NCI-H2081 (cell line): ENCODE data around the gene ABHD1.
A peak's percentile ranks its signal among the peaks of the same experiment; 100 is the strongest.

ENCODE experiments used
- DNase-seq, 2 experiments: peaks; one replicate each; lab custom pipeline; 2025; lab: John Stamatoyannopoulos, UW

Gene ABHD1

DNA sequence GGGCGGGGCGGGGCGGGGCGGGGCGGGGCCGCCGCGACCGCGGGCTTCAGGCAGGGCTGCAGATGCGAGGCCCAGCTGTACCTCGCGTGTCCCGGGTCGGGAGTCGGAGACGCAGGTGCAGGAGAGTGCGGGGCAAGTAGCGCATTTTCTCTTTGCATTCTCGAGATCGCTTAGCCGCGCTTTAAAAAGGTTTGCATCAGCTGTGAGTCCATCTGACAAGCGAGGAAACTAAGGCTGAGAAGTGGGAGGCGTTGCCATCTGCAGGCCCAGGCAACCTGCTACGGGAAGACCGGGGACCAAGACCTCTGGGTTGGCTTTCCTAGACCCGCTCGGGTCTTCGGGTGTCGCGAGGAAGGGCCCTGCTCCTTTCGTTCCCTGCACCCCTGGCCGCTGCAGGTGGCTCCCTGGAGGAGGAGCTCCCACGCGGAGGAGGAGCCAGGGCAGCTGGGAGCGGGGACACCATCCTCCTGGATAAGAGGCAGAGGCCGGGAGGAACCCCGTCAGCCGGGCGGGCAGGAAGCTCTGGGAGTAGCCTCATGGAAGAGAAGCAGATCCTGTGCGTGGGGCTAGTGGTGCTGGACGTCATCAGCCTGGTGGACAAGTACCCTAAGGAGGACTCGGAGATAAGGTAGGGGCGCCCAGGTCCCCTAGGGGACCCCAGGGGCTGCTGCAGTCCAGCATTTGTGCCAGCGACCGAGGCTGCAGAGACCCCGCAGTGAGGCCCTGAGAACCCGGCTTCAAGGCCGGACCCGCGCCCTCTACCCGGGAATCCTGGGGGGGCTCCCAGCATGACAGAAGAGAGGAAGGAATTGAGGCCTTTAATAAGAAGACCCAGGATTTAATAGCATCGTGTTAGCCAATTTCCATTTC, 36.7 kb upstream of the ABHD1 start, which contains the start of gene KHK:
Gene KHK, plus strand, starts transcription at position 49 of the 870 bp plus-strand sequence. Its CDS starts 488 bp downstream, at position 537.
- peak; percentile 81 to 82 for DNase-seq

DNA sequence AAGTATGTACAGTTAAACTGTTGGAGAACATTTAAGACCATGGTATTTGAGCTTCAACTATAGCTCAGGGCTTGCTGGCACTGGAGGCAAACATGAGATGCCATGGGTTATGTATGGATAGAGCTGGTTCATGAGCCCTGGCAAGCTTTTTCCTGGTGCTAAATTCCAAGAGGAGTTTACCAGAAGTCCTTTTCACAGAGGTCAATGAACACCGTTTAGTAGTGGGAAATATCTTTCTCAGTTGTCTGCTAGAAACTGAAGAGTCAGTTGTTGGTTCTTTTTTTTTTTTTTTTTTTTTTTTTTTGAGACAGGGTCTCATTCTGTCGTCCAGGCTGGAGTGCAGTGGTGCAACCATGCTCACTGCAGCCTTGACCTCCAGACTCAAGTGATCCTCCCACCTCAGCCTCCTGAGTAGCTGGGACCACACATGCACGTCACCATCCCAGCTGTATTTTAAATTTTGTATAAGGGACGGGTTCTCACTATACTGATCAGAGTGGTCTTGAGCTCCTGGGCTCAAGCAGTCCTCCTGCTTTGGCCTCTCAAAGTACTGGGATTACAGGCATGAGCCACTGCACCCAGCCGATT, 35.7 kb upstream of the ABHD1 start:
- no peak for DNase-seq

DNA sequence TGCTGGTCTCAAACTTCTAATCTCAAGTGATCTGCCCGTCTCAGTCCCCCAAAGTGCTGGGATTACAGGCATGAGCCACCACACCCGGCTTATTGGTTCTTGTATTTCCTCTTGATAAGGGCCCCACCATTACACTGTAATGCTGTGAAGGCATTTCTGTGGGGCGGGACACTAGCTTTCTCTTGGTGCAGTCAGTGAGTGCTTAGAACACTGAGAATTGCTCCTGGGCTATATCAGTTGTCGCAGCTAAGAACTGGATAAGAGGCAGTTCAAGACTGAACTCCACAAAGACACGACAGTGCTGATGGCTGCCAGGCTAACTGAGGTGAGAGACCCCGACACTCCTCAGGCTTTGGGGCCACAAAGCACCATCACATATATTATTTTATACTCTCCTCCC, 35.0 kb upstream of the ABHD1 start:
- DNase-seq = no peak

DNA sequence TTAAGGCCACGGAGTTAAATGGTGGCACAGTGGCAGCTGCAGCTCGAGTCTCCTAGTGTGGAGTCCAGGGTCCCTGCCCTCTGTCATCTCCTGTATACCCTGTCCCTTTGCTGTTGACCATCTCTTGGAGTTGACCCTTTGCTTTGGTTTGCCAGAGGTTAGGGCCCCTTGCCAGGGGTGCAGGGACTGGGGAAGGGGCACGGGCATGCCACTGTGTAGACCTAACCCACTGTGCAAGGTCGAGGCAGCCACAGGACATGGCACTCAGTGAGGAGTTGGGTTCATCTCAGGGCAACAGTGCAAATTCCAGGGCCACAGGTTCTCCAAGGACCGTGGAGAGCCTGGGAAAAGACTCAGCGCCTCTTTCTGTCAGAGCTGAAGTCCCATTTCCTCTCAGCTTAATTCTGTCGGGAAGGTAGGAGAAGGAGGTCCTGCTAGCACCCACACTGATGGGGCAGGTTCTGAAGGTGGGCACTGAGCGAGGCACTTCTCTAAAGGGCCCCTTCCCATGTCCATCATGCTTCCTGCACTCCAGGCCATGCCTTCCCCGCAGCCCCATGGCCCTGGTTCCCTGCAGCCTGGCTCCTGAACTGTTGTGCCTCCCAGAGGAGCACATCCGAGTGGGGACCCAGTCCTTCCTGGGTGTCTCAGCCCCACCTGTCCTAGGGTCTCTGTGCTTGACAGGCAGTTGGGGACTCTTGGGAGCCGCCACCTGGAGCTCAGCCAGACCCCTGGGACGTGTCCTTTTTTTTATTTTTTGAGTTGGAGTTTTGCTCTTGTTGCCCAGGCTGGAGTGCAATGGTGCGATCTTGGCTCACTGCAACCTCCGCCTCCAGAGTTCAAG, 34.3 kb upstream of the ABHD1 start:
- DNase-seq = no peak

GRCh38 chr2:27091746-27092695, 31.6 kb upstream of the ABHD1 start:
- no peak for DNase-seq

DNA sequence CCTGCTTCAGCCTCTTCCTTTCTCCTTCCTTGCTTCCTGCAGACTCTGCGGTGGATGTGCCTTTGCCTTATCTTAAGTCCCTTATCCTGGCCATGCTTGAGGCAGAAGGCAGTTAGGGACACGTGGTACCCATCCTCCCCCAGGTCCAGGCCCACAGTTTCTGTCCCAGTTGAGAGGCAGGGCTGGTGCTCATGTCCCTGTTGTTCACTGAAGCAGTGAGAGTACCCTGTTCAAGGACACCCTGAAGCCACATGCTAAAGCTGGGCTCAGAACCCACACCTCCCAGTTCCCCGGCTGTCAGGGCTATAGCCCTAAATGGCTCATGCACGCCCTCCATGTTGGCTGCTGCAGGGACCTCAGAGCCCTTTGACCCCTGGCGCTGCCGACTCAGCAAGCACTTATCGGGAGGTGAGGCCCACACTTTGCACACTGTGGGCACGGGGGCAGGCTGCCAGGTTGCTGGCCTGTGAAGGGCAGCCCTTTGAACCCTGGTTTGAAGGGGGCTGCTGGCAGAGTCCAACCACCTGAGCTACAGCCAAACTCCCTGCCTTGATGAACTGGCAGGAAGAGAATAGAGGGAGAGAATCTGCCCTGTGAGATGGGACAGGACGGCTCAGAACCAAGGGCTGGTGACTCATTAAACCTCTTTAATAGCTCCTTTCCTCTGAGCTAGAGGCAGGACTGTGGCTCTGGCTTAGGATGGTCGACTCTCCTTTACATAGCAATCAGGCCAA, 30.8 kb upstream of the ABHD1 start:
- no peak for DNase-seq

DNA sequence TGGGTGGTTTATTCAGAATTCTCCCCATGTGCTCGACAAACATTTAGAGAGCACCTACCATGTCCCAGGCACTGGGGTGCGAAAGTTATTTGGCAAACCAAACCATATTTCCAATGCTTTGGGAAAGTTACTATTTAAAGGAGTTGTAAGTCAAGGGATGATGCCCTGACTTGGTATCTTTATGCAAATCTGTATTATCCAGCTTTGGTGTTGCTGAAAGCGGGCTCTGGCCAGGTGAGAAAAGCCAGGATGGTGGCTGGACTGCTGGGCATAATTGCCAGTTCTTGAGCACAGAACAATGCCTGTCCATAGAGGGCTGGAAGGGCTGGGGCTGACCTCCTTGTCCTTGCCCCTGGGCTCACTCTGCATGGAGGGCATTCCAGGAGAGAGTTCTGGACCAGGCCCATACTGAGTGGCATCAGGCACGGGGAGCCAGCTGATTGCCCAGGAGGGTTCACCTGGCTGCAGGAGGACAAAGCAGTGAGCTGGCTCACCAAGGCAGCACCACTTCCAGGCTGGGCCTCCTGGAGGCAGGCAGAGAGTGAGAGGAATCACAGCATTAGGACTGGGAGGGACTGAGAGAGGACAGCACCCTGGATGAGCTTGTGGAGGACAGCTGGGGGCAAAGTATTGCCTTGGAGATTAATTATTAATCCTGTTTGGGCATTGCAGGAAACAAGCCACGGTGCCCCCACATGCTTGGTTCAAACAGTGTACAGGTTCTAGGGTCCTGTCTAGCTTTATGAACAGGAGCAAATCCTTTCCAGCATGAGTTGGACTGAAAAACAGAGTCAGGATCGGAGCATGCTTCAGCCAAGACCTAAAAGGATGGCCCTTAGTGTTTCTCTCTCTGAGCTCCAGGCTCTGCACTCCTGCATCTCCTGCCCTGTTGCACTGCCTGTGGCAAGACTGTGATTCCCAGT, 29.9 kb upstream of the ABHD1 start:
- DNase-seq = no peak

- DNase-seq = no peak
Observed at GRCh38 chr2:27094353-27094984, 29.1 kb upstream of the ABHD1 start.

DNA sequence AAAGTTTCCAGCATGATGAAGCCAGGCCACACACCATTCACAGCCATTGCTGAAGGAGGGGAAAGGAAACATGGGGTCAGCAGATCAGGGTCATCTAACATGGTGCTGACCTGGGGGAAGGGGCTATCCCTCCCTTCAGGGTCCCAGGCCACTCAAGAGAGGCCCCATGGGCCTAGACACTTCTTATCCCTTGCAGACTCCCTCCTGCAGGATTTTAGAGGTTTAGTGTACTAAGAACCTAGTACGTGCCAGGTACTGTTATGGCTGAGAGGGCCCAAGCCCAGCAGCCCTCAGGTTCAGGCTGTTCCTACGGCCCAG, 28.2 kb upstream of the ABHD1 start:
- no peak for DNase-seq

GRCh38 chr2:27095745-27096651, 27.6 kb upstream of the ABHD1 start:
- peak; percentile 32 to 73 for DNase-seq

GRCh38 chr2:27096748-27097297, 26.8 kb upstream of the ABHD1 start:
- no peak for DNase-seq

DNA sequence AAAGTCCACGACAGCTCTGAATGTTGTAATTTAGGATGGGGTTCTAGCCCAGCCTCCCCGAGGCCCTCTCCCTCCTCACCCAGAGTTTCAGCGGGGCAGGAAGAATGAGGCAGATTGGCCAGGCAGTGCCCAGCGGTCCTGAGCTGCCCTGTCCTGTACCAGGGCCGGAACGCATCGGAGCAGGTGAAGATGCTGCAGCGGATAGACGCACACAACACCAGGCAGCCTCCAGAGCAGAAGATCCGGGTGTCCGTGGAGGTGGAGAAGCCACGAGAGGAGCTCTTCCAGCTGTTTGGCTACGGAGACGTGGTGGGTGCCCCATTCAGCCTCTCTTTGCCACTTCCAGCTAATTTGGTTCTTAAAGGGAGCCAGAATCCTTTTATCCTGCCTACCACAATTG, 26.3 kb upstream of the ABHD1 start:
- DNase-seq = no peak

DNA sequence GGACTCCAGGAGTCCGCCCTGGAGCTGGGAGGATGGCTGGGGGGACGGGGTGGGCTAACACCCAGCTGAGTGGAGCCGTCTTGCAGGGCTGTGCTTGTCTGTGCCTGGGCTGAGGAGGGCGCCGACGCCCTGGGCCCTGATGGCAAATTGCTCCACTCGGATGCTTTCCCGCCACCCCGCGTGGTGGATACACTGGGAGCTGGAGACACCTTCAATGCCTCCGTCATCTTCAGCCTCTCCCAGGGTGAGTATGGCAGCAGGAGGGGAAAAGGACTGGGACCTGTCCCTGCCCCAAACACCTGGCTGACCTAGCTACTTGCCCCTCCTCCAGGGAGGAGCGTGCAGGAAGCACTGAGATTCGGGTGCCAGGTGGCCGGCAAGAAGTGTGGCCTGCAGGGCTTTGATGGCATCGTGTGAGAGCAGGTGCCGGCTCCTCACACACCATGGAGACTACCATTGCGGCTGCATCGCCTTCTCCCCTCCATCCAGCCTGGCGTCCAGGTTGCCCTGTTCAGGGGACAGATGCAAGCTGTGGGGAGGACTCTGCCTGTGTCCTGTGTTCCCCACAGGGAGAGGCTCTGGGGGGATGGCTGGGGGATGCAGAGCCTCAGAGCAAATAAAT, 24.2 kb upstream of the ABHD1 start:
- no peak for DNase-seq

DNA sequence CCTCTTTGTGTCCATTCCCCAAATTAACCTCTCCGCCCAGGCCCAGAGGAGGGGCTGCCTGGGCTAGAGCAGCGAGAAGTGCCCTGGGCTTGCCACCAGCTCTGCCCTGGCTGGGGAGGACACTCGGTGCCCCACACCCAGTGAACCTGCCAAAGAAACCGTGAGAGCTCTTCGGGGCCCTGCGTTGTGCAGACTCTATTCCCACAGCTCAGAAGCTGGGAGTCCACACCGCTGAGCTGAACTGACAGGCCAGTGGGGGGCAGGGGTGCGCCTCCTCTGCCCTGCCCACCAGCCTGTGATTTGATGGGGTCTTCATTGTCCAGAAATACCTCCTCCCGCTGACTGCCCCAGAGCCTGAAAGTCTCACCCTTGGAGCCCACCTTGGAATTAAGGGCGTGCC, 23.6 kb upstream of the ABHD1 start:
- DNase-seq = no peak

DNA sequence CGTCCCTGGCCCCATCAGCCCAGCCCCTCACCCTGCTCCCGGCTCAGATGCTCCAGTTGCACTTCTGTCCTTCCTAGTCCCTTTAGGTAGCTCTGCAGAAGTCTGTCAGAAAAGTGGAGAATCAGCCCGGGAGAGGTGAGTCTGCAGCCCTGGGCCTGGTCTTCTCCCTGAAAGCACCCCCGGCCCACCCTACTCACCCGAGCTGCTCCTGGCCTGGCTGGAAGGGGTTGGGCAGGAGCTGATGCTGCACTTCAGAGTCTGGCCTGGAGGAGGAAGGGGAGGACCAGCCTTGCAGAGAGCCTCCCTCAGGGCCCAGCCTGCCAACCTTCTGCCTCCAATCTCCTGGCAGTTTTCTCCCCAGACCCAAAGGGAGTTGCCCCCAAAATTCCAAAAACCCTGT, 21.3 kb upstream of the ABHD1 start:
- no peak for DNase-seq

GRCh38 chr2:27105981-27106380, 17.6 kb upstream of the ABHD1 start:
- no peak for DNase-seq

GRCh38 chr2:27108221-27108620, 15.4 kb upstream of the ABHD1 start:
- no peak for DNase-seq

DNA sequence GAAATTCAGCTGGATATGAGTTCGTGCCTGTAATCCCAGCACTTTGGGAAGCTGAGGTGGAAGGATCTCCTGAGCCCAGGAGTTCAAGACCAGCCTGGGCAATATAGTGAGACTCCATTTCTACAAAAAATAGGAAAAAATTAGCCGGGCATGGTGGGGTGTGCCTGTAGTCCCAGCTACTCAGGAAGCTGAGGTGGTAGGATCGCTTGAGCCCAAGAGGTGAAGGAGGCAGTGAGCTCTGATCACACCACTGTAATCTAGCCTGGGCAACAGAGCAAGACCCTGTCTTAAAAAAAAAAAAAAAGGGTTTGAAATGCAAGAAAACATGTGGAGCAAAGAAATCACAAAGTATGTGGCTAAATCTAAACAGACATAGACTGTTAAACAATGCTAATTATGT, 14.5 kb upstream of the ABHD1 start:
- DNase-seq = no peak
